ENCODE measurements around the gene FGR.
"Not testable (repeated sequence)": the region's sequence is repeated elsewhere in the genome, so short reads cannot be mapped to it uniquely, and the experiment has no call there.

Gene FGR

DNA sequence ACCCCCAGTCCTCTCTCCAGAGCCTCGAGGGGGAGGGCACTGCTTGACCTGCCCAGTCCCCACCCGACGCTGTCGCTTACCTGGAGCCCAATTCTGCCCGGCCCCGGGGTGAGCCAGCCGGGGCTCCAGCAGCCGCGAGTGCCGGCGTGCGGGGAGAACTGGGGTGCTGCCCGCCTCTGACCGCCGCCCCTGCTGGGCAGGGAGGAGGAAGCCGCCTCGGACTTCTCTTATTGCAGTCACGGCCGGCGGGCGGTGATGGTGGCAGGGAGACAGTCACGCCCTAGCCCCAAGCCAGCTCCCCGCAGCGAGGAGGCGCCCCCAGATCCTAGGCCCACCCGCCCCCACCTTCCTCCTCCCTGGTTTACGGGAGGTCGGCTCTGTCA, at the start of gene FGR:
TSS of gene FGR (minus strand) at position 201 of the 383 bp plus-strand sequence. CDS start 11,269 bp downstream, outside the sequence.
- DNase-seq: no peak

DNA sequence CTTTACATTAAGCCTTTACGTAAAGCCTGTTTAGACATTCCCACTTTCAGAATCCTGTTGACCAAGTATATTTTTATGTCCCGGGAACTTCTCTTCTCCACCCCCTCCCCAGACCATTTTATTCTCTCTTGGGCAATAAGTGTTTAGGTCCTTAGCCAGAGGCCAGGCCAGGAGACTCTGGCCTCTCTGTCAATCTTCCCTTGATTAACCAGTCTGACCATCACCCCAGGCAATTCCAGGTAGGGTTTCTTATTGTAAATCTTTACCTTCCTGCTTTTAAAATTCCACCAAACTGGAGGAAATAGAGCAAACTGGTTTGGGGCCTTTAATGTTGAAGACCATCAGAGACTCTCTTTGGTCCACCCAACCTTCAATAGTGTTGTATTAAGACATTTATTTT, 49.2 kb upstream of the FGR start:
- no peak for DNase-seq

DNA sequence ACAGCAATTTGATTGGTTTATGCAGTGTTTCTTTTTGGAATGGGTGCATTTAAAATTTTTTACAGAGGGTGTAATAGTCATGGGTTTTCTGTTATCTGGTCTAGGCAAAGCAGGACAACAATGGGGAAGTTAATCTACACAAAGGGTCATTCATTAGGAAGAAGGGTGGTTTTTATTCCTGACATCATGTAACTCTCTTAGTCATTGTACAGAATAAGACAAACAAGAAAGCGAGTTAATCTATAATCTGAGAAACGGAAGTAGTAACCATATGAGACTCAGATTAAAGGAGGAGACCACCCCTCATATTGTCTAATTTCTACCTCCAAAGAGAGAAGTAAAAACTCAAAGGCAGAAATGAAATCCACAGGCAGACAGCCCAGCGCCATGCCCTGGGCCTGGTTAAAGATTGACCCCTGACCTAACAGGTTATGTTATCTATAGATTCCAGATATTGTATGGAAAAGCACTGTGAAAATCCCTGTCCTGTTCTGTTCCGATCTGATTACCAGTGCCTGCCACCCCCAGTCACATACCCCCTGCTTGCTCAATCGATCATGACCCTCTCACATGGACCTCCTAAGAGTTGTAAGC, 47.5 kb upstream of the FGR start:
- no peak for DNase-seq

DNA sequence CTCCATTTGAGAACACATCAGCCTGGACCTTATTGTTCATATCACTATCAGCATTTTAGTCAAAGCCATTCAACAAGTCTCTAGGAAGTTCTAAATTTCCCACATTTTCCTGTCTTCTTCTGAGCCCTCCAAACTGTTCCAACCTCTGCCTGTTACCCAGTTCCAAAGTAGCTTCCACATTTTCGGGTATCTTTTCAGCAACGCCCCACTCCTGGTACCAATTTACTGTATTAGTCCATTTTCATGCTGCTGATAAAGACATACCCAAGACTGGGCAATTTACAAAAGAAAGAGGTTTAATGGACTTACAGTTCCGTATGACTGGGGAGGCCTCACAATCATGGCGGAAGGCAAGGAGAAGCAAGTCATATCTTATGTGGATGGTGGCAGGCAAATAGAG, 46.6 kb upstream of the FGR start:
- not testable (repeated sequence) for DNase-seq

DNA sequence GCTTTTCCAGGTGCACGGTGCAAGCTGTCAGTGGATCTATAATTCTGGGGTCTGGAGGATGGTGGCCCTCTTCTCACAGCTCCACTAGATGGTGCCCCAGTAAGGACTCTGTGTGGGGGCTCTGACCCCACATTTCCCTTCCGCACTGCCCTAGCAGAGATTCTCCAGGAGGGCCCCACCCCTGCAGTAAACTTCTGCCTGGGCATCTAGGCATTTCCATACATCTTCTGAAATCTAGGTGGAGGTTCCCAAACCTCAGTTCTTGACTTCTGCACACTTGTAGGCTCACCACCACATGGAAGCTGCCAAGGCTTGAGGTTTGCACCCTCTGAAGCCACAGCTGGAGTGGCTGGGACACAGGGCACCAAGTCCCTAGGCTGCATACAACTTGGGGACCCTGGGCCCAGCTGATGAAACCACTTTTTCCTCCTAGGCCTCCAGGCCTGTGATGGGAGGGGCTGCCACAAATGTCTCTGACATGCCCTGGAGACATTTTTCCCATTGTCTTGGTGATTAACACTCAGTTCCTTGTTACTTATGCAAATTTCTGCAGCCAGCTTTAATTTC, 45.3 kb upstream of the FGR start:
- DNase-seq: not testable (repeated sequence)

DNA sequence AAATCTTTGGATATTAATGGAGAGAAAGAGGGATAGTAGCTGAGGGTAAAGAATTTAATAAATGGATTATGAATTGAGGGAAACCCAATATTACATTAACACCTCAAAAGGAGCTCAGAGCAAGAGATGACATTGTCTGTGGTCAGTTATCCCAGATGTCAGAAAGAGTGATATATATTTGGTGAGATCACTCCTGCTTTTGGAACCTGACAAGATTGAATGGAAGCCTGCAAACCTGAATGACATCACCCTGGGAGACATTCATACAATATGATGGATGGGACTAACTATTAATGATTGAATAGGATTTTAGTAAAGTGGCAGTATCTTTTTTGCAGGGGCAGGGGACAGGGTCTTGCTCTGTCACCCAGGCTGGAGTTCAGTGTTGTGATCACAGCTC, 43.8 kb upstream of the FGR start:
- no peak for DNase-seq

DNA sequence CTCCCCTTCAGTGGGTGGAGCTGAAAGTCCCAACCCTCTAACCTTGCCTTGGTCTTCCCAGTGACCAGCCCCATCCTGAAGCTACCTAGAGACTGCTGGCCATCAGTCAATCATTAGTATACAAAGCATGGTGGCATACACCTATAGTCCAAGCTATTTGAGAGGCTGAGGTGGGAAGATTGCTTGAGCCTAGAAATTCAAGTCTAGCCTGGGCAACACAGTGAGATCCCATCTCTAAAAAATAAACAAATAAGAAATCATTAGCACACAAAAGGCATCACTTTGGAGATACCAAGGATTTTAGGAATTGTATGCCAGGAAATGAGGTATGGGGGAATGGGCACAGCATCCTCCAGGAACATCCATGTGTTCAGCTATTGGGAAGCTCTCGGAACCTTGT, 41.4 kb upstream of the FGR start:
- no peak for DNase-seq

DNA sequence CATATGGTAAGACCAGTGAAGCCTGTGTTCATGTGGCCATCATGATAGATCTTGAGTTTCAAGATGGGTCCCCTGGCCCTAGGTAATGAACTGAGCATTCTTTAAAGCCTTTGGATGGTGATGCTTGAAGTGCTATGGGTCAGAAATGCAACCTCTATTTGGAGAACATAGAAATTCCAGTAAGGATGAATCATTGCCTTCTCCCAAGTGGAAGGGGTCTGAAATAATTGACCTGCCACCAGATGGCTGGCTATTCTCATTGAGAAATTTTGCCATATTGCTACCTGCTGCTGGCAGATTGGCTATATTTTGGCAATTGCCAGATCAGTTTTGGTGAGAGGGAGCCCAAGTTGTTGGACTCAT, 37.7 kb upstream of the FGR start:
- DNase-seq: no peak

DNA sequence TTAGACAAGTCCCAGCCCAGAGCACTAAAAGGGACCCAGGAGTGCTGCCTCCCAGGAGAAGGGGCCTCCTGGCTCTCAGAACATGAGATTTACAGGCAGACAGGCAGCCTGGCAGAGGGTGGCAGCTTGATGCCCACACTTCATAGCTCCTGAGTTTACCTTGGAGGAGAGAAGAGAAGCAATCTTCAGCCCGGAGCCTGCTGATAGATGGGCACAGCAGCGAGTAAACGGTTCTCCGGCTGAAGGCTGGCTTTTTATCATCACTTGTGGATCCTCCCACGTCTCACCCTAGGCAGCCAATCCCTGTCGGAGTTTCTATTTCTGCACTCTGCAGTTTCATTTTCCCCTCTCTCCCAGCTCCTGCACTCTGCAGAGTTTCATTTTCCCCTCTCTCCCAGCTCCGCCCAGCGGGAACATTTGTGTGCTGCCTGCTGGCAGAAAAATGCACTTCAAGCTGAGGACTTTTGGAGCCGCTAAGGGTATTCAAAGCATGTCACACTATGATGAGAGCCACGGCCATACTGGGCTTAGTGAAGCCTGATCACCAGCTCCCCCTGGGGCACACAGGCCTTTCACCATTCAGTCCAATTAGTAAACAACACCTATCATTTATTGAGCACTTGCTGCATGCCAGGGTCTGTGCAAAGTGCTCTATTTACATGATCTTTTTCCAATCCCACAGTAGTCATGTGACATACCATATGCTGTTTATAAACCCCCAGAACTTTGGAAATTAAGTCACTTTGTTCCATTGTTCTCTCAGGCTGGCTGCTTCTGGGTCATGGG, 37.2 kb upstream of the FGR start, which contains the start of gene IFI6:
TSS of gene IFI6 (minus strand) at position 229 of the 786 bp plus-strand sequence. CDS start 2,878 bp downstream, outside the sequence.
- DNase-seq: peak; percentile 94

DNA sequence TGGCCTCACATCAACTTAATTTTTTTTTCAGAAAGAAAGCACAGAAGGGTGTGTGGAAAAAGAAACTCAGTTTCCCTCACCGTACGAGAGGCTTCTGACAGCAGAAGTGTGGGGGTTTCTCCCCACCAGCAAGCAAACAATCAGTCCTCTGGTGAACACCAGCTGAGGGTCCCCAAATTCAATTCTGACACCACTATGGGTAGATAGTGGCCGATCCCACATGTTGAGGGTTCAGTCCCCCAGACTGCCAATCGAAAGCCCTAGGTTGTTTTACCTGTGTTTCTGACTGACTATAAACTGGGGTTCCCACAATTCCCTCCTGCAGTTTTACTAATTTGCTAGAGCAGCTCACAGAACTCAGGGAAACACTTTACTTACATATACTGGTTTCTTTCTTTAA, 34.9 kb upstream of the FGR start:
- no peak for DNase-seq

DNA sequence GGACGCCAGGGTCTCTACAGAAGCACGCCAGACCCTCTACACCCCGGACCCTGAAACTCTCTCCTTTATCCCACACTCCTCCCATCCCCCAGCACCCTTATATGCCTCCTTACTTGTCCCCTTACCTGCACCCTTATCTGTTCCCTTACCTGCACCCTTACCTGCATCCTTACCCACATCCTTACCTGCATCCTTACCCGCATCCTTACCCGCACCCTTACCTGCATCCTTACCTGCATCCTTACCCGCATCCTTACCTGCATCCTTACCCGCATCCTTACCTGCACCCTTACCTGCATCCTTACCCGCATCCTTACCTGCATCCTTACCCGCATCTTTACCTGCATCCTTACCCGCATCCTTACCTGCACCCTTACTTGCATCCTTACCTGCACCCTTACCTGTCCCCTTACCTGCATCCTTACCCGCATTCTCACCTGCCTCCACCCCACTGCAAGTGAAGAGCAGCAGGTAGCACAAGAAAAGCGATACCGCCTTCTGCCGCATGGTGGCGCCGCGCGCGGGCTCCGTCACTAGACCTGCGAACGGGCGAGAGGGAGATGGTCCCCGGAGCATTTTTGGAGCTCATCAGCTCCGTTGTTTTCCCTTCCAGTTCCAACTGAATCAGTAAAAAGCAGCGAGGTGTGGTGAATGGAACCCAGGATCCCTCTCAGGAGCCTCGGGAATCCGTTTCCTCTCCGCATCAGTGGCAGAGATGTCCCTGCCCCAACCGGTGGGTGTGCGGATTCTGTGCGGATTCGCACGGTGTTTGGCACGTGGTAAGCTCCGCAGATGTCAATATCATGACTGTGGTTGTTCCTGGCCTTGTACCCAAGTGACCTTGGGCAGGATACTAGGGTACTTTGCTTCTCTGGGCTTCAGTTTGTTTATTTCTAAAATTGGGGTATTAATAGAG, 34.1 kb upstream of the FGR start:
- DNase-seq: peak; percentile 61

DNA sequence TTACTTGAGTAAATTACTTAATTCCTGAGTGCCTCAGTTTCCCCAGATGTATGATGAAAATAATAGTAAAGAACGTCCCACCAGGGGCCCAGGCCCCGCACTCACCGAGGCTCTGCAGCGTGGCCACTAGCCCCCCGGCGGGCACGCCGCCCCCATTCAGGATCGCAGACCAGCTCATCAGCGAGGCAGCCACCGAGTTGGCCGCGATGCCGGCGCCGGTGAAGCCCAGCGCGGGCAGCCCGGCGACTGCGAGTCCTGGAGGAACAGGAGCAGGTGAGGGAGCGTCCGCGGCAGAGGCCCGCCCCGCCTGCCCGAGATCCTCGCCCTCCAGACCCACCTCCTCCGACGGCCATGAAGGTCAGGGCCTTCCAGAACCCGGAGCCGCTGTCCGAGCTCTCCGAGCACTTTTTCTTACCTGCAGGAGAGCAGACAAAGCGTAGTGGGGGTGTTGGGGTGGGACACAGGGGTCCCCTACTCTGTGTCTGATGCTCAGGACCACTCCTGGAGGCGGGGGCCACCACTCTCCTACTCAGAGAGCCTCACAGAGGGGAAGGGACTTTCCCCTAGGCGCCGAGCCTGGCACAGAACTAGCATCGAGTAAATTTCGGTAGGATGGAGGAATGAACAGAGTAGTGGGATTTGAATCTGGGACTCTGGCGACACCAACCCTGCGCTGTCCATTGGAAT, 33.3 kb upstream of the FGR start:
- no peak for DNase-seq

DNA sequence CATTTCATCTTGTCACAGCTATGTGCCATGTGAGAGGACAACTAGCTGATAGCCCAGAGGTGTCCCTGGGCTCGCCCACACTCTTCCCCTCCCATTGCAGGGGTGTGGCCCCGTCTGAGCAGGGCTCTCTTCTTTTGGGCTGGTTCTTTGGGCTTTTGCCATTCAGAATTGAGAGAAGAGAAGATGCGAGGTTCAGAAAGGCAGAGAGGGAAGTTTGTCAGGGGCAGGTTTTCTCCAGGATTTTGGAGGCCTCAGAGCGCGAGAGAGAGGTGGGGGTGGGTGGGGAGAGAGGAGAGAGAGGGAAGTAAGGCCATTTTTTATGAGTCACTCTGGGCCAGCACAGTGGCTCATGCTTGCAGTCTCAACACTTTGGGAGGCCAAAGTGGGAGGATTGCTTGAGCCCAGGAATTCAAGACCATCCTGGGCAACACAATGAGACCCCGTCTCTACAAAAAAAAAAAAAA, 31.8 kb upstream of the FGR start:
- DNase-seq: no peak

DNA sequence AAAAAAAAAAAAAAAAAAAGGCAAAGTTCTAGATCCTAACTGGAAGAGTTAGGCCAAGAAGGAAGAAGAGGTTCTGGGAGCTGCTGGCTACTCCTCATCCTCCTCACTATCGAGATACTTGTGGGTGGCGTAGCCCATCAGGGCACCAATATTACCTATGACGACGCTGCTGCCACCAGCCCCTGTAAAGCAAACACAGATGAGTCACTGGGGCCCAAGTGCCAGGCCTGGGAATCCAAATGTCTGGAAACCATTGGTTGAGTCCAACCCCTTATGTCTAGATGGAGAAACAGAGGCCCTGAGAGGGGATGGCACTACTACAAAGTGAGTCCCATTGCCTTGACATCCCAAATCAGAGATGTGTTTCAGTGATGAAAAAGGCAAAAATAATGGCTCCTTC, 31.3 kb upstream of the FGR start:
- DNase-seq: no peak

DNA sequence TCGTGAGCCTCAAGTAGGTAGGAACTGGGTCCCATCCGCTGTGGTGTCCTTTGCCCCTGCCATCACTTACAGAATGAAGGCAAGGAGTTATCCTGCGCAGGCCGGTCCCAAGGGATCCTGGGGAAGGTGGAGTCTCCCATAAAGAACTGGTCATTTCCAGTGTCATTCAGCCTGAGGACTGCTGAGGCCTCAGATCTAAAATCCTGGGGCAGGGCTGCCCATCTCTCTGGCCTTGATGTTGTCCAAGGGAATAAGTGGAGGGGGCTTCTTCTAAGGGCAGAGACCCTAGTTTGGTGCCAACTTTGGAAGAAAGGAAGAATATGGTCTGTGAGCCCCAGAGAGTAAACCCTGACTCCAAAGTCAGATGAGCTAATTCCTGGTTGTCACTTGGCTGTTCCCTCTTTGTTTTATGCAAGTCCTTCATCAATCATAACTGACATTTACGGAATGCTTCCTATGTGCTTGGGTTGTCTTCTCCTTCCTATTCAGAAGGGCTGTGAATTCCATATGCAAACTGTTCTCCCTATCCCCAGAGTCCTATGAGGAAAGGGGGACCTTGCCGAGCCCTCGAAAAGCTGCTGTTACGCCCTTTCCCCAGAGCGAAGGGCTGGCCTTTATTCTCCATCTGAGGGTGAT, 30.1 kb upstream of the FGR start:
- no peak for DNase-seq

DNA sequence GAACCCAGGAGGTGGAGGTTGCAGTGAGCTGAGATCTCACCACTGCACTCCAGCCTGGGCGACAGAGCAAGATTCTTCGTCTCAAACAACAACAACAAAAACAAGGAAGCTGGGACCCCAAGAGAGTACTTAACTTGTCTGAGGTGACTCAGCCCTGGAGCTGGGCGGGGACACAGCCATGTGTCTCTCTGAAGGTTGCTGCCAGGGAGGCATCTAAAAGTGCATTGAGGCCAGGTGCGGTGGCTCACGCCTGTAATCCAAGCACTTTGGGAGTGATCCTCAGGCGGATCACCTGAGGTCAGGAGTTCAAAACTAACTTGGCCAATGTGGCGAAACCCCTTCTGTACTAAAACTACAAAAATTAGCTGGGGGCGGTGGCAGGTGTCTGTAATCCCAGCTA, 29.3 kb upstream of the FGR start:
- no peak for DNase-seq

DNA sequence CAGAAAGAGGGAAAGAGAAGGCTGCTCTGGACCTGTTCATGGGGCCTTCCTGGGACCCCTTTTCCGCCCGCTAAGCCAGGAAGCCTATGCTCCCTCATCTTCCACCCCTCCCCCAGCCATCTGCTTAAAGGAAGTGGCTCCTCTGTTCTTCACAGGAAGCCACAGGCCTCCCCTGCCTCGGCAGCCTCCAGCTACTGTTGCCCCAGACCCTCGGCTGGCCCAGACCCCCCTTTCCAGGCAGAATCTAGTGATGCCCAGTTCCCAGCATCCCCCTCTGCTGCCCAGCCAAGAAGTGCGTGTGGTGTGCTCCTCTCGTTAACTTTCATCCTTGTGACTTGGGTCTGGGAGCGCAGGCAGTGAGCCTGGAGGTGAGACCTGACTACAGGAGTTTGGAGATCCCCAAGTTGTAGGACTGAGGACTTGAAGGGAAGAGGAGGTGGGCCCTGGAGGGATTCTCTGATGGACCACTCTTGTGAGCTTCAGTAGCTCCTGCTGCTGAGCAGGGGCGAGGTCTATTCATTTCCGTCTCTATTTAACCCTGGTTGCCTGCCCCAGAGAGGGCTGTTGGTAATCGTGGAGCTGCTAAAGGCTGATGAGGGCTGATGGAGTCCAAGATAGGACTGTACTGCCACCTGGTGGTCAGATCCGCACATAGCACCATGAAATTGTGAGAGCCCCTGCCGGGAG, 27.9 kb upstream of the FGR start:
- DNase-seq: peak; percentile 48

DNA sequence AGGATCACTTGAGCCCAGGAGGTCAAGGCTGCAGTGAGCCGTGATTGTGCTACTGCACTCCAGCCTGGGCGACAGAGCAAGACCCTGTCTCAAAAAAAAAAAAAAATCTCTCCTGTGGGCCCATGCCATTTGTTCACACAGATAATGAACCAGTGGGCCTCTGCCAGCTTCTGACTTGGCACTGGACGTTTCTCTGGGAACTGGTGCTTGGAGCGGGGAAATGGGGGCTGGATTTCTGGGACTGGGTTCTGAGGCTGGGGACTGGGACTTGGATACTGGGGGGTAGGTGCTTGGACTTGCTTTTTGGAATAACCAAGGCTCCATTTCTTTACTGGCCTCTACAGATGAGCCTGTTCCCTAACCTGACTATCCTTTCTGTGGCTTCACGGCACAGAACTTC, 27.3 kb upstream of the FGR start:
- DNase-seq: no peak

DNA sequence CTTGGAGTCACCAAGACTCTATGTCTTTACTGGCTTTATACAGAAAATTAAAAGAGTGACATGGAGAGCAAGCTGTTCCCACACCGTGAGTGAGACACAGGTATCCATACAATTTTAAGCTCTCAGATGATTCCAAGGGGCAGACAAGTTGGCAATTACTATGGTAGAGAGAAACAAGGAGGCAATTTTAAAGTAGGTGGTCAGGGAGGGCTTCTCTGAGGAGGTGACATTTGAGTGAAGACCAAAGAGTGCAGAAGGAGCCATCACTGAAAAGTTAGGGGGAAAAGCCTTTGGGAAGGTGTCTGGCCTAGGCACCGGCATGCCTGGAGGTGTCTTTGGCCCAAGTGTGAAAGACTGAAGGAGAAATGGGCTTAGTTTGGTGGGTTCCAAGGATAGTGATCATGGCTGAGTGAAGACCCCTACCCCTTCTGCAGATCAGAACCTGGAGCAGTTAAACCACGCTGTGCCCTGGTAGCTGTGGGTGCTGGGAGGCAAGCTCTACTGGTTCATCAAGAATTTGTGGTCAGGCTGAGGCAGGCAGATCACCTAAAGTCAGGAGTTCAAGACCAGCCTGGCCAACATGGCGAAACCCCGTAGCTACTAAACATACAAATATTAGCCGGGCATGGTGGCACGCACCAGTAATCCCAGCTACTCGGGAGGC, 26.6 kb upstream of the FGR start:
- DNase-seq: no peak

DNA sequence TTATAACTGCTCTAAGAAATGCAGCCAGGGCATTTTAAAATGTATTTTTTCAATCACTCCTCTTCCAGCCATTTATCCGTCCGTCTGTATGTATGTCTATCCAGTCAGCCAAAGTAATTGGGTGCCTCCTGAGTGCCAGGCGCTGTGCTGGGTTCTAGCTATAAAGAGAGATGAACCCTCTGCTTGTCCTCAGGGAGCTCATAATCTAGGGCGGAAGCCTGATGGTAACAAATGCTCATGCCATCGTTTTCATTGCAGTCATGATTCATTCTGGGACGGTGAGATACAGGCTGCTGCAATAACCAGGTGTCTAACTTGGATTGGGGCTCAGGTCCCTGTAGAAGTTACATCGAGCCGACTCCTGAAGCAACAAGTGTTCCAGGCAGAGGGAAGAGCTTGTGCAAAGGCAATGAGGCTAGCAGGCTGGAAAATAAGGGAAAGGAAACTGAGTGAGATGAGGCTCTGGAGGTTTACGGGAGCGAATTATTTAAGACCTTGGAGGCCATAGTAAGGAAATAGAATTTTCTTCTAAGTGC, 25.4 kb upstream of the FGR start:
- no peak for DNase-seq
